GM19238 (cell line): Measurements from ENCODE around the gene TANGO2.

Source experiments
- DNase-seq: peaks from one replicate; pipeline ENCODE4 v3.0.0; 2011; ENCODE audit warnings: low spot score; ENCODE audit not compliant: insufficient read length

Gene TANGO2

GRCh38 chr22:19982991-19983578 lies 37.8 kb upstream of the TANGO2 start:
- DNase-seq, result no peak

- DNase-seq, result no peak
These were observed 37.2 kb upstream of the TANGO2 start for GRCh38 chr22:19983741-19984140.

- no peak for DNase-seq
These were observed 36.6 kb upstream of the TANGO2 start for GRCh38 chr22:19984201-19984753.

- DNase-seq, result no peak
These were observed 35.8 kb upstream of the TANGO2 start for GRCh38 chr22:19984851-19985811.

- no peak for DNase-seq
These were observed 34.9 kb upstream of the TANGO2 start for GRCh38 chr22:19986011-19986409.

GRCh38 chr22:19986410-19987341 lies 34.2 kb upstream of the TANGO2 start:
- DNase-seq, result peak; percentile 97

- no peak for DNase-seq
These were observed 33.3 kb upstream of the TANGO2 start for GRCh38 chr22:19987394-19988306.

GRCh38 chr22:19988331-19988808 lies 32.5 kb upstream of the TANGO2 start:
- DNase-seq, result no peak

- DNase-seq, result no peak
These were observed 31.8 kb upstream of the TANGO2 start for GRCh38 chr22:19988965-19989724.

GRCh38 chr22:19989725-19990067 lies 31.2 kb upstream of the TANGO2 start:
- no peak for DNase-seq

- DNase-seq, result no peak
These were observed 30.7 kb upstream of the TANGO2 start for GRCh38 chr22:19990188-19990587.

GRCh38 chr22:19990609-19991394 lies 30.1 kb upstream of the TANGO2 start:
- DNase-seq, result no peak

- no peak for DNase-seq
These were observed 29.6 kb upstream of the TANGO2 start for GRCh38 chr22:19991395-19991644.

- no peak for DNase-seq
These were observed 29.1 kb upstream of the TANGO2 start for GRCh38 chr22:19991645-19992451.

- DNase-seq, result no peak
These were observed 28.4 kb upstream of the TANGO2 start for GRCh38 chr22:19992481-19992911.

- DNase-seq, result no peak
These were observed 28.0 kb upstream of the TANGO2 start for GRCh38 chr22:19992921-19993355.

GRCh38 chr22:19993926-19994325 lies 27.0 kb upstream of the TANGO2 start:
- no peak for DNase-seq
